Gastroesophageal sphincter (tissue), 3 donors: ENCODE results near the gene ATXN7.

Experiments
- EP300 ChIP-seq: sonication (generic); formaldehyde crosslinking; IDR thresholded peaks from one replicate; pipeline ENCODE4 v1.6.1; 2017; ENCODE audit warnings: antibody characterized with exemption, mild to moderate bottlenecking
- POLR2A ChIP-seq, 2 donors: fragments of 450-650 bp; IDR thresholded peaks; one replicate each; pipeline ENCODE4 v1.6.1; 2017; ENCODE audit warnings: antibody characterized with exemption in 2 of 2, mild to moderate bottlenecking in 2 of 2, moderate library complexity in 1 of 2
- POLR2AphosphoS5 ChIP-seq: sonication (generic); formaldehyde crosslinking; IDR thresholded peaks from one replicate; pipeline ENCODE4 v1.6.1; 2017; ENCODE audit warnings: antibody characterized with exemption
- TF ChIP-seq, protein P1 (sequence below), 4 experiments: fragments of 200-600 bp in 2 of 4; fragments of 450-650 bp in 2 of 4; sonication (generic) in 1 of 4; IDR thresholded peaks; one replicate each; pipeline ENCODE4 v1.5.1; 2017 to 2019; ENCODE audit warnings: antibody characterized with exemption in 4 of 4, mild to moderate bottlenecking in 2 of 4, moderate library complexity in 2 of 4

DNA sequence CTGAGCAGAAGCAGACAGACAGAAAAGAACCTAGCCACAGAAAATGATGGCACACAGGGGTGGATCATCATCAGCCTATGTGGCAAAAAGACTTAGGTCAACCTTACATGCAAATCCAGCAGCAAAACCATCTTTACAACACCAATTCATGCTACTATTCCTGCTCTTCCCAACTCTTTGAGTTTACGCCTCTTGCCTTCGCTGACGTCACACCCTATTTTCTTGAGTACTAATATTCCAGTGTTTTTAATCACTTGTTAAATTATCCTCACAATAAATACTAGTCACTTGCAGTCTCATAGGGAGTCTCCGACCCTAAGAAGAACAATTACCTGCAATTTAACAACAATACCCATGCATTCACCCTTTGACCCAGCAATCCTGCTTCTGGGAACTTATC lies 165.6 kb downstream of the ATXN7 start:
- TF ChIP-seq, protein P1, sequence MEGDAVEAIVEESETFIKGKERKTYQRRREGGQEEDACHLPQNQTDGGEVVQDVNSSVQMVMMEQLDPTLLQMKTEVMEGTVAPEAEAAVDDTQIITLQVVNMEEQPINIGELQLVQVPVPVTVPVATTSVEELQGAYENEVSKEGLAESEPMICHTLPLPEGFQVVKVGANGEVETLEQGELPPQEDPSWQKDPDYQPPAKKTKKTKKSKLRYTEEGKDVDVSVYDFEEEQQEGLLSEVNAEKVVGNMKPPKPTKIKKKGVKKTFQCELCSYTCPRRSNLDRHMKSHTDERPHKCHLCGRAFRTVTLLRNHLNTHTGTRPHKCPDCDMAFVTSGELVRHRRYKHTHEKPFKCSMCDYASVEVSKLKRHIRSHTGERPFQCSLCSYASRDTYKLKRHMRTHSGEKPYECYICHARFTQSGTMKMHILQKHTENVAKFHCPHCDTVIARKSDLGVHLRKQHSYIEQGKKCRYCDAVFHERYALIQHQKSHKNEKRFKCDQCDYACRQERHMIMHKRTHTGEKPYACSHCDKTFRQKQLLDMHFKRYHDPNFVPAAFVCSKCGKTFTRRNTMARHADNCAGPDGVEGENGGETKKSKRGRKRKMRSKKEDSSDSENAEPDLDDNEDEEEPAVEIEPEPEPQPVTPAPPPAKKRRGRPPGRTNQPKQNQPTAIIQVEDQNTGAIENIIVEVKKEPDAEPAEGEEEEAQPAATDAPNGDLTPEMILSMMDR (IDR thresholded peaks at IDR 0.05) = no peak
- no peak for TF ChIP-seq POLR2A (IDR thresholded peaks at IDR 0.05)
- TF ChIP-seq POLR2AphosphoS5 = no peak
- TF ChIP-seq EP300 = no peak
